ENCODE data around the gene DMBX1. TPM values are rescaled to one million over a fixed set of nuclear protein-coding genes. Genes with fewer than 3 reads are reported as not detected.

The DMBX1 gene
- total and polyA plus RNA-seq, 2 of the 13 experiments (the other 11 are each of a cell fraction or from before 2014, with no cell fraction given), result not detected

GRCh38 chr1:46489638-46490405 lies at the start of gene DMBX1 (continued):
- no peak for TF ChIP-seq ZNF710 (CRISPR knock-in tag; IDR thresholded peaks at IDR 0.05; ENCODE audit: borderline replicate concordance)
- peak; percentile 73 for TF ChIP-seq NFYC (CRISPR knock-in tag; IDR thresholded peaks at IDR 0.05)
- TF ChIP-seq, protein P1, sequence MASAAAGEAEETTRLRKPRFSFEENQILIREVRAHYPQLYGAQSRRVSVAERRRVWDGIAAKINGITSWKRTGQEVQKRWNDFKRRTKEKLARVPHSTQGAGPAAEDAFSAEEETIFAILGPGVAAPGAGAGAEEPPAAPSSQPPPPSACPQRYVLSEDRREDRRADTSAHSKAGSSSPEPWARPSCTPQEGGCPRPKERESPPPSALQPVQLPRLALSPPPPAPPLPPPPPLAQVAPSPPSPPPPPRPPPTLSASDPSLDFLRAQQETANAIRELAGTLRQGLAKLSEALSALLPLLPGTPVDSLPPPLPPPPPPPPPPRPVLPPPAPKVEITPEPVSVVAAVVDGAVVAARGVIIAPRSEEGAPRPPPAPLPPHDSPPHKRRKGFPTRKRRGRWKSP (CRISPR knock-in tag; IDR thresholded peaks at IDR 0.05), result no peak
- TF ChIP-seq SP2 (CRISPR knock-in tag; IDR thresholded peaks at IDR 0.05), result peak; percentile 81
- peak; percentile 62 for TF ChIP-seq PBX2 (CRISPR knock-in tag; IDR thresholded peaks at IDR 0.05)
- no peak for TF ChIP-seq ZNF350 (CRISPR knock-in tag; IDR thresholded peaks at IDR 0.05; ENCODE audit: borderline replicate concordance, low read depth)
- no peak for TF ChIP-seq KDM6A (CRISPR knock-in tag; IDR thresholded peaks at IDR 0.05; ENCODE audit: low read depth)

DNA sequence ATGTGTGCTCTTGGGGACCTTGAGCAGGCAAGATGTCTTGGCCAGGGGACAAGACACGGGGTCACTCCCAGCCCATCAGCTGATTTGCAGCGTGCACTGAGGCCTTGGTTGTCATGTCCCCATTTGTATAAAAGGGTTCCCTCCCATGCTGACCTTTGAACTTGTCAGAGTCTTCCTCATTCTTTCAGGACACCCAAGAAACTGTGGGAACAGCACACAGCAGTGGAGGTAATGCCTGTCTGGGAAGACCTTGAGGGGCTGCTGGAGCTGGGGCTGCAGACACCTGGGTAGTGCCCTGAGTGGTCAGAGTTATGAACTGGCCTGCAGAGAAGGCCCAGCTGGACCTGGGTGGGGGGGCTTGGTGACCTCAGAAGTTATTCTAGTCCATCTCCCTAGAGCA lies 49.2 kb upstream of the DMBX1 start:
- Histone ChIP-seq H3K79me2 (ENCODE audit: insufficient read depth, low read length) (no peaks in the 10 kb centered on the region), H3K4me3 (replicated peaks in 1 of 3; ENCODE audit: insufficient read depth in 1 of 3, low read depth in 2 of 3, low read length in 3 of 3) (no peak overlapping the region), H3K4me1 (ENCODE audit: insufficient read depth, low read length) (peaks cover 9% of the 10 kb centered on the region; the same call in 1 of the 2 replicates), H3K27ac (ENCODE audit: extremely low read length, insufficient read depth, low read length) (no peak overlapping the region), H3K9me3 (ENCODE audit: low read length) (no peaks in the 10 kb centered on the region), H3K27me3 (ENCODE audit: control insufficient read depth in 1 of 2, insufficient read depth in 2 of 2, low read length in 2 of 2) (peaks cover 3 to 12% of the 10 kb centered on the region in 2 experiments; a peak in 4 of 5 replicates), H2AFZ (ENCODE audit: low read length) (no peak overlapping the region), H3K9ac (ENCODE audit: insufficient read depth, low read depth, low read length) (no peak overlapping the region), H4K20me1 (ENCODE audit: insufficient read depth, low read length) (0 out of 2 replicates have a peak, but pooled peaks cover 2% of the 10 kb centered on the region), H3K36me3 (replicated peaks in 1 of 2; ENCODE audit: control insufficient read depth in 1 of 2, insufficient read depth in 2 of 2, low read length in 2 of 2) (no peaks in the 10 kb centered on the region), H3K4me2 (ENCODE audit: low read depth, low read length) (no peak overlapping the region)
- DNase-seq (ENCODE audit: low spot score) (no peak), ATAC-seq (no peak), FAIRE-seq (no peak)
- BruUV-seq (replicated peaks), result no TSS peak
- POLR2A ChIA-PET, result no interaction called here
- intact Hi-C loops (cut with micrococcal nuclease; ENCODE audit: unreplicated experiment), result no loop called here
- 20% methylated on average over 2 of the region's 2 CpGs for WGBS (ENCODE audit: low lambda C conversion rate)
- in situ Hi-C loops (cut with HindIII; ENCODE audit: extremely low pct_ligation_motif_present, low pct_unique_long_range_greater_than_20kb), result no loop called here
- CTCF ChIA-PET (ENCODE audit: low intra/inter-chr PET ratio, low total read pairs), result no interaction called here
- TF ChIP-seq, protein P2, sequence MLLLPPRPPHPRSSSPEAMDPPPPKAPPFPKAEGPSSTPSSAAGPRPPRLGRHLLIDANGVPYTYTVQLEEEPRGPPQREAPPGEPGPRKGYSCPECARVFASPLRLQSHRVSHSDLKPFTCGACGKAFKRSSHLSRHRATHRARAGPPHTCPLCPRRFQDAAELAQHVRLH (CRISPR knock-in tag; IDR thresholded peaks at IDR 0.05; ENCODE audit: borderline replicate concordance, low read depth), result no peak
- TF ChIP-seq CHD4 (IDR thresholded peaks at IDR 0.05; ENCODE audit: borderline replicate concordance, low read length), result no peak
- TF ChIP-seq MZF1 (CRISPR knock-in tag; IDR thresholded peaks at IDR 0.05; ENCODE audit: borderline replicate concordance), result no peak
- TF ChIP-seq ZNF510 (CRISPR knock-in tag; IDR thresholded peaks at IDR 0.05; ENCODE audit: low read depth), result no peak
- TF ChIP-seq GABPA (IDR thresholded peaks at IDR 0.05; ENCODE audit: low read depth, low read length), result no peak
- no peak for TF ChIP-seq GABPA (CRISPR knock-in tag; IDR thresholded peaks at IDR 0.05; ENCODE audit: low read depth)
- TF ChIP-seq HNRNPLL (IDR thresholded peaks at IDR 0.05; ENCODE audit: low read depth, low read length, poor library complexity, severe bottlenecking), result no peak
- TF ChIP-seq ZFAT (CRISPR knock-in tag; conservative IDR thresholded peaks at IDR 0.05), result no peak
- no peak for TF ChIP-seq ZNF709 (CRISPR knock-in tag; IDR thresholded peaks at IDR 0.05)
- TF ChIP-seq ZNF30 (CRISPR knock-in tag; IDR thresholded peaks at IDR 0.05), result no peak
- no peak for TF ChIP-seq CREBL2 (CRISPR knock-in tag; IDR thresholded peaks at IDR 0.05; ENCODE audit: borderline replicate concordance)
- TF ChIP-seq RCOR2 (CRISPR knock-in tag; IDR thresholded peaks at IDR 0.05), result no peak
